RPMI8226 (cell line): ENCODE data around the gene ZNF557.
"Not testable (repeated sequence)": the region's sequence is repeated elsewhere in the genome, so short reads cannot be mapped to it uniquely, and the experiment has no call there.

Experiments
- DNase-seq: peaks from one replicate; pipeline ENCODE4 v3.0.0-alpha.2; 2015

ZNF557 gene

DNA sequence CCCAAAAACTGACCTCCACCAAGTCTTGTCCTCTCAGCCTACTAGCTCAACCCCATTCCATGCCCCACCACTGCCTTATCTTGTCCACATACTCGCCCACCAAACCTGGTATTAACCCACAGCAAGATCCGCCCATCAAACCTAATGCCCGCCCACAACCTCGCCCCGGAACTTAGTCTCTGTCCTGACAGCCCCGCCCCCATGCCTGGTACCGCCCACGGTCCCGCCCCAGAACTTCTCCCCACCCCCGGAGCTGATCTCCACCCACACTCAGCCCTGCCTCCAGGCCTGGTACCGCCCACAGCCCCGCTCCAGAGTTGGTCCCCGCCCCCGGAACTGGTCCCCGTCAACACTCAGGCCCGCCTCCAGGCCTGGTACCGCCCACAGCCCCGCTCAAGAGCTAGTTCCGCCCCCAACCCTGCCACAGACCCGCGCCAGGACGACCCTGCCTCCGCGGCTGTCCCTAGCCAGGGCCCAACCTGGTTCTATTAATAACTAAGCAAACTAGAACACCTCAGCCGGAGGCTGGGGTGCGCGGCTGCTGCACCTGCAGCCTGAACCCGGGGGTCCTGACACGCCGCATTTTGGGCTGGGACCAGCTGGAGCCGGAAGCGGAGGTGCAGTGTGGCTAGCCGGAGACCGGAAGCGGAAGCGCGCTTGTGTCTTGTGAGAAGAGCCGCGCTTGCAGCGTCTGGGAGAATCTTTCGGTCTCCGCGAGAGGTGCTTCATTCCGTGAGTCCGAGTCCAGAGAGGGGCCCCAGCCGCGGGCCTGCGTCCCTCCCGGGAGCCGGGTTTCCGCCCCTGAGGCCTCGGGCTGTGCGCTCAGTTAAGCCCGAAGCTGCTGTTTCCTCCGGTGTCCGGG is at the start of gene ZNF557:
TSS of gene ZNF557 (plus strand) at position 662 of the 862 bp plus-strand sequence. CDS start 5,372 bp downstream, outside the sequence.
- peak; percentile 99 for DNase-seq

DNA sequence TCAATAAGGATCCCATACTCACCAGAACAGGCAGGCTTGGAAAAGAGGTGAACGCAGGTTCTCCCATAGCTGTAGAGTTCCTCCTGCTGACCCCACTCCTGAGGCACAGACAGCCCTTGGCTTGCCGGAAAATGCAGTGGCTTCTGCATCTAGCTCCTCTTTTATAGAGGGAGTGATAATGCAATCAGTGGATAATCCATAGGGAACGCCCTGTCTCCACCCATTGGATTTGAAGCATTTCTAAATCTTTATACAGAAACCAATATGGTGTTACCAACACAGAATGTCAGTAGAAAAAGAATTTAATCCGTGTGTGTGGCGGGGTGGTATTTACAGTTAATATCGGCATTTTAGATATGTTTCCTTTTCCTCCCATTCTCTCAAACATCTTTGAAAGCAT is 48.2 kb upstream of the ZNF557 start, which contains the start of gene MBD3L2B:
TSS of gene MBD3L2B (minus strand) at position 101 of the 400 bp plus-strand sequence. CDS start at position 67, 34 bp downstream.
- not testable (repeated sequence) for DNase-seq

DNA sequence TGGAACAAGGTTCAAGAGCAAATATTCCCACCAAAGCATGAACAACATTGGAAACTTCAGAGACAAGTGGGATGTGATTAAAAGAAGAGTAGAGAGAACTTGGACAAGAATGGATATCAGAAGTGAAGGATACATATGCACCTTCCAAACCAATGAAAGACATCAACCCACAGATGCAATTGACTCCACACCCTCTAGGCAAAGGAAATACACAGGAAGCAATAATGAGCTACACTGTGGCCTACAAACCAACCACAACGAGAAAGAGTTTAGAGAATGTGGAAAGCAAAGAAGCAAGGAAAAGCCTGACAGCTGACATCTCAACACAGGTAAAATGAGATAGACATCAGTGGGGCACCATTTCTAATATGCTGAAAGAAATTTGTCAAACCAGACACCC is 40.7 kb upstream of the ZNF557 start:
- DNase-seq: not testable (repeated sequence)

- not testable (repeated sequence) for DNase-seq
Observed at GRCh38 chr19:7030278-7030677, 39.2 kb upstream of the ZNF557 start, which contains the start of gene MBD3L5. Gene MBD3L5, plus strand, starts transcription at chr19:7030578. Its CDS starts 34 bp downstream, at chr19:7030612.

DNA sequence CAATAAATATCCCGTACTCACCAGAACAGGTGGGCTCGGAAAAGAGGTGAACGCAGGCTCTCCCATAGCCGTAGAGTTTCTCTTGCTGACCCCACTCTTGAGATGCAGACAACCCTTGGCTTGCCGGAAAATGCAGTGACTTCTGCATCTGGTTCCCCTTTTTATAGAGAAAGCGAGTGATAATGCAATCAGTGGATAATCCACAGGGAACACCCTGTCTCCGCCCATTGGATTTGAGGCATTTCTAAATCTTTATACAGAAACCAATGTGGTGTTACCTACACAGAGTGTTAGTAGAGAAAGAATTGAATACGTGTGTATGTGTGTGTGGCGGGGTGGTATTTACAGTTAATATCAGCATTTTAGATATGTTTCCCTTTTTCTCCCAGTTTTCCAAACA is 29.4 kb upstream of the ZNF557 start, which contains the start of gene MBD3L4:
TSS of gene MBD3L4 (minus strand) at position 101 of the 400 bp plus-strand sequence. CDS start at position 66, 35 bp downstream.
- DNase-seq: not testable (repeated sequence)

DNA sequence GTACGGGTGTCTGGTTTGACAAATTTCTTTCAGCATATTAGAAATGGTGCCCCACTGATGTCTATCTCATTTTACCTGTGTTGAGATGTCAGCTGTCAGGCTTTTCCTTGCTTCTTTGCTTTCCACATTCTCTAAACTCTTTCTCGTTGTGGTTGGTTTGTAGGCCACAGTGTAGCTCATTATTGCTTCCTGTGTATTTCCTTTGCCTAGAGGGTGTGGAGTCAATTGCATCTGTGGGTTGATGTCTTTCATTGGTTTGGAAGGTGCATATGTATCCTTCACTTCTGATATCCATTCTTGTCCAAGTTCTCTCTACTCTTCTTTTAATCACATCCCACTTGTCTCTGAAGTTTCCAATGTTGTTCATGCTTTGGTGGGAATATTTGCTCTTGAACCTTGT is 27.9 kb upstream of the ZNF557 start:
- not testable (repeated sequence) for DNase-seq

DNA sequence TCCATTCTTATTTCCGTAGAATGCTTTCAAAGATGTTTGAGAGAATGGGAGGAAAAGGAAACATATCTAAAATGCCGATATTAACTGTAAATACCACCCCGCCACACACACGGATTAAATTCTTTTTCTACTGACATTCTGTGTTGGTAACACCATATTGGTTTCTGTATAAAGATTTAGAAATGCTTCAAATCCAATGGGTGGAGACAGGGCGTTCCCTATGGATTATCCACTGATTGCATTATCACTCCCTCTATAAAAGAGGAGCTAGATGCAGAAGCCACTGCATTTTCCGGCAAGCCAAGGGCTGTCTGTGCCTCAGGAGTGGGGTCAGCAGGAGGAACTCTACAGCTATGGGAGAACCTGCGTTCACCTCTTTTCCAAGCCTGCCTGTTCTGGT is 20.5 kb upstream of the ZNF557 start, which contains the start of gene MBD3L2:
TSS of gene MBD3L2 (plus strand) at position 301 of the 400 bp plus-strand sequence. CDS start at position 354, 53 bp downstream.
- not testable (repeated sequence) for DNase-seq

GRCh38 chr19:7051421-7051820 is 18.1 kb upstream of the ZNF557 start:
- DNase-seq: not testable (repeated sequence)

DNA sequence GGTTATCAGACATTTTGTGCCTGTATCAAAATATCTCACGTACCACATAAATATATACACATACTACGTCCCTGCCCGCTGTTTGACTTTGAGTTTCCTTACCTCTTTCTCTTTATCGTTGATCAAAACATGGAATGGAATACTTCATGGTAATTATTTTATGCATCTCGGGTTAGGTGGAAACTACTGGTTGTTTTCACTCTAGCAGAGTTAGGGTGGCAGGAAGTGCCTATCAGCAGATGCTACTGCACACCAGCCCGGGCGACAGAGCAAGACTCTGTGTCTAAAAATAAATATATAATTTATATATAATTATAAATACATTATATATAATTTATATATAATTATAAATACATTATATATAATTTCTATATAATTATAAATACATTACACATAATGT is 16.6 kb upstream of the ZNF557 start:
- not testable (repeated sequence) for DNase-seq

GRCh38 chr19:7054635-7055368 is 14.7 kb upstream of the ZNF557 start:
- not testable (repeated sequence) for DNase-seq

DNA sequence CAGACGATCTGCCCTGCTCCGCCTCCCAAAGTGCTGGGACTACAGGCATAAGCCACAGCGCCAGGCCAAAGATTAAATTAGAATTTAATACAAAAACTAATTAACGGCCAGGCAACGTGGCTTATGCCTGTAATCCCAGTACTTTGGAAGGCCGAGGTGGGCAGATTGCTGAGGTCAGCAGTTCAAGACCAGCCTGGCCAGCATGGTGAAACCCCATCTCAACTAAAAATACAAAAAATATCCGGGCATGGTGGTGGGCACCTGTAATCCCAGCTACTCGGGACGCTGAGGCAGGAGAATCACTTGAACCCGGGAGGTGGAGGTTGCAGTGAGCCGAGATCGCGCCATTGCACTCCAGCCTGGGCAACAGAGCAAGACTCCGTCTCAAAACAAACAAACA is 13.8 kb upstream of the ZNF557 start:
- not testable (repeated sequence) for DNase-seq

- DNase-seq: not testable (repeated sequence)
Observed at GRCh38 chr19:7056371-7056770, 13.1 kb upstream of the ZNF557 start.

DNA sequence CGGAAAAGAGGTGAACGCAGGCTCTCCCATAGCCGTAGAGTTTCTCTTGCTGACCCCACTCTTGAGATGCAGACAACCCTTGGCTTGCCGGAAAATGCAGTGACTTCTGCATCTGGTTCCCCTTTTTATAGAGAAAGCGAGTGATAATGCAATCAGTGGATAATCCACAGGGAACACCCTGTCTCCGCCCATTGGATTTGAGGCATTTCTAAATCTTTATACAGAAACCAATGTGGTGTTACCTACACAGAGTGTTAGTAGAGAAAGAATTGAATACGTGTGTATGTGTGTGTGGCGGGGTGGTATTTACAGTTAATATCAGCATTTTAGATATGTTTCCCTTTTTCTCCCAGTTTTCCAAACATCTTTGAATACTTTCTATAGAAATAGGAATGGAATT is 10.9 kb upstream of the ZNF557 start, which contains the start of gene MBD3L3:
TSS of gene MBD3L3 (minus strand) at position 101 of the 400 bp plus-strand sequence. CDS start at position 30, 71 bp downstream.
- not testable (repeated sequence) for DNase-seq

- not testable (repeated sequence) for DNase-seq
Observed at GRCh38 chr19:7059977-7060376, 9.5 kb upstream of the ZNF557 start.

DNA sequence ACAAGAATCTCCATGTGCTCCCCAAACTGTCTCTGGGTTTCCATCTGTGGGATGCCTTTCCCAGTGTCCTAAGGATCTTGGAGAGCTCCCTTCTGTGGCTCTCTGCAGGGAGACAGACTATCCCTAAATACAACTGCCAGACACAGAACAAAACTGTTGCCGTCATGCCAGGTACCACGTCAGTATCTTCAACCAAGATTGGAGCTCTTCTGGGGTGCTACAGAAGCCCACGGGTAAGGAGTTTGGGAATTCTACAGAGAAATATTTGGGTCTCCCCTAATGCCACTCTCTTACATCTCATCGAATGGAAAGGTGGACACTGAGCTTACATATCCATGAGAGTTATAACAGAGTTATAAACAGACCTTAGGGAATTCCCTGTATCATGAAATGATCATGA is 6.2 kb upstream of the ZNF557 start:
- no peak for DNase-seq

- no peak for DNase-seq
Observed at GRCh38 chr19:7063764-7064418, 5.6 kb upstream of the ZNF557 start.

- peak; percentile 47 for DNase-seq
Observed at GRCh38 chr19:7067122-7067521, 2.4 kb upstream of the ZNF557 start.

GRCh38 chr19:7067716-7068115 is 1.8 kb upstream of the ZNF557 start:
- DNase-seq: no peak

DNA sequence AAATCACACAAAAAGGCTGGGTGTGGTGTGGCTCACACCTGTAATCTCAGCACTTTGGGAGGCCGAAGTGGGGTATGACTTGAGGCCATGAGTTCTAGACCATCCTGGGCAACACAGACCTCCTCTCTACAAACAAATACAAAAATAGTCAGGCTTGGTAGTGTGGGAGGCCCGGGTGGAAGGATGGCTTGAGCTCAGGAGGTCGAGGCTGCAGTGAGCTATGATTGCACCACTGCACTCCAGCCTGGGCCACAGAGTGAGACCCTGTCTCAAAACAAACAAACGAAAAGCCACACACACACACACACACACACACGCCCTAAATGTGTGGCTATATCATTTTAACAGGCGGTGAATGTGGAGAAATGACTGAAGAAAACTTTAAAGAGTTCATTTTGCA is 904 bp upstream of the ZNF557 start:
- DNase-seq: no peak

GRCh38 chr19:7069904-7070226 is 362 bp downstream of the ZNF557 start:
- DNase-seq: no peak

DNA sequence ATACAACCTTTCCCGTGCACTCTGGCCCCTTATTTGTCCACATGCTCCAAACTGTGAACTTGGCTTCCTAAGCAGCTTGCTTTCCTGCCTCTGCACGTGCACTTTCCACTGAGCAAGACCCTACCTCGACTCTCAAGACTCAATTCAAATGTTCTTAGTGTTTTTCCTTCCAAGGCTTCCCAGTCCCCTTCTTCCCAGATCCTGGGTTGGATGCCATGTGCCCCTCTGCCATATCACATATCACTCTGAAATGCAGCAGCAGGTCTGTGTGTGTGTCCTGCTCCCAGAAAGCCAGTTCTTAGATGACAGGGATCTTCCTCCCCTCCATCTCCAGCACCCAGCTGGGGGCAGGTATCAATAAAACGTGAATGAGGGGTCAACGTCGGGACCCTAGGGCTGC is 3.0 kb downstream of the ZNF557 start:
- no peak for DNase-seq

DNA sequence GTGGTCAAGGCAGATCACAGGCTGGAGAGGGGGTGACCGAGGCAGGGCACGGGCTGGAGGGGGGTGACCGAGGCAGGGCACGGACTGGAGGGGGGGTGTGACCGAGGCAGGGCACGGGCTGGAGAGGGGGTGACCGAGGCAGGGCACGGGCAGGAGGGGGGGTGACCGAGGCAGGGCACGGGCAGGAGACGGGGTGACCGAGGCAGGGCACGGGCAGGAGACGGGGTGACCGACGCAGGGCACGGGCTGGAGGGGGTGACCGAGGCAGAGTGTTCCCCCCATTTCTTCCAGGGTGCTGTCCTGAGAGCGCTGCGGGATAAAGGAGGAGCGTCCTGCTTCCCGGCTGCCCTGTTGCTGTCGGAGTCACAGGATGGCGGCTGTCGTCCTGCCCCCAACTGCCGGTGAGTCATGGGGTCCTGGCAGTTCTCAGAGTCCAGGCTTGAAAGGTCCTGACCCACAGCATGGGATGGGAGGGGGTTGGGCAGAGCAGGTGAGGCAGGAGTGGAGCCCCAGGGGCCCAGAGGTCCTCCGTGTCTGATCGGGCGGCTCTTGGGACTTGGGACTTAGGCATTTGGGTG is 5.3 kb downstream of the ZNF557 start:
- no peak for DNase-seq
